GM18907 (cell line): ENCODE data around the gene CATSPER4.

Experiments used
- ATAC-seq: cut with Tn5 transposase; IDR thresholded peaks from one replicate; pipeline ENCODE4 v1.9.1; 2021; ENCODE audit warnings: mild to moderate bottlenecking, moderate library complexity; ENCODE audit not compliant: unreplicated experiment

Gene CATSPER4

DNA sequence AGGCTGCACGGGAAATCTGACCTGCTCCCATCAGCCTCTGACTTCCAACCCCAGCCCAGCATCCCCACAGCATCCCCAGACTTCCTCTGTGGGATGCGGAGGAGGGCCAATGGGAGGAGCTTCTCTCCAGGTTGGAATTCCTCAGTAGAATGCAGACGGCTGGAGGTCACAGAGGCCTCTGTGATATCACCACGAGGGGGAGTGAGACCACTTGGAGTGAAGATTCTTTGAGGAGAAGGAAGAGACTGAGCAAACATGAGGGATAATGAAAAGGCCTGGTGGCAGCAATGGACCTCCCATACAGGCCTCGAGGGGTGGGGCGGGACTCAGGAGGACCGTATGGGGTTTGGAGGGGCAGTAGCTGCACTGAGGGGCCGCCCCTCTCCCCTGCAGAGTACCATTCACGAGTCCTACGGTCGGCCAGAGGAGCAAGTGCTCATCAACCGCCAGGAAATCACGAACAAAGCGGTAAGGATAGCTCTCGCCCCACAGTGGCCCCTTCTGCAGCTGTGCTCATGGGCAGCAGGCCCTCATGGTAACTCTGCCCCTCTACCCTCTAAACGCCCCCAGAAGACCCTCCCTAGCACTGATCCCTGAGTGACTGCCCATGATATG lies at the start of gene CATSPER4:
TSS of gene CATSPER4 (plus strand) at position 230 of the 615 bp plus-strand sequence. CDS start at position 256, 26 bp downstream.
- ATAC-seq: no peak

DNA sequence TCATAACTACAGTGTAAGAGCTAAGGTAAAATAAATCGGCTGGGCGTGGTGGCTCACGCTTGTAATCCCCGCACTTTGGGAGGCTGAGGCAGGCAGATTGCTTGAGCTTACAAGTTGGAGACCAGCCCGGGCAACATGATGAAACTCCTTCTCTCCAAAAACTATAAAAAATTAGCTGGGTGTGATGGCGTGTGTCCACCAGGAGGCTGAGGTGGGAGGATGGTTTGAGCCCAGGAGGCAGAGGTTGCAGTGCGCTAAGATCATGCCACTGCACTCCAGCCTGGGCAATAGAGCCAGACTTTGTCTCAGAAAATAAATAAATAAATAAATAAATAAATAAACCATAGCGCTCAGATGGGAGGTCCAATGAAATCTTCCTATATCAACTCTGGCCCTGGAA lies 48.2 kb upstream of the CATSPER4 start:
- no peak for ATAC-seq

DNA sequence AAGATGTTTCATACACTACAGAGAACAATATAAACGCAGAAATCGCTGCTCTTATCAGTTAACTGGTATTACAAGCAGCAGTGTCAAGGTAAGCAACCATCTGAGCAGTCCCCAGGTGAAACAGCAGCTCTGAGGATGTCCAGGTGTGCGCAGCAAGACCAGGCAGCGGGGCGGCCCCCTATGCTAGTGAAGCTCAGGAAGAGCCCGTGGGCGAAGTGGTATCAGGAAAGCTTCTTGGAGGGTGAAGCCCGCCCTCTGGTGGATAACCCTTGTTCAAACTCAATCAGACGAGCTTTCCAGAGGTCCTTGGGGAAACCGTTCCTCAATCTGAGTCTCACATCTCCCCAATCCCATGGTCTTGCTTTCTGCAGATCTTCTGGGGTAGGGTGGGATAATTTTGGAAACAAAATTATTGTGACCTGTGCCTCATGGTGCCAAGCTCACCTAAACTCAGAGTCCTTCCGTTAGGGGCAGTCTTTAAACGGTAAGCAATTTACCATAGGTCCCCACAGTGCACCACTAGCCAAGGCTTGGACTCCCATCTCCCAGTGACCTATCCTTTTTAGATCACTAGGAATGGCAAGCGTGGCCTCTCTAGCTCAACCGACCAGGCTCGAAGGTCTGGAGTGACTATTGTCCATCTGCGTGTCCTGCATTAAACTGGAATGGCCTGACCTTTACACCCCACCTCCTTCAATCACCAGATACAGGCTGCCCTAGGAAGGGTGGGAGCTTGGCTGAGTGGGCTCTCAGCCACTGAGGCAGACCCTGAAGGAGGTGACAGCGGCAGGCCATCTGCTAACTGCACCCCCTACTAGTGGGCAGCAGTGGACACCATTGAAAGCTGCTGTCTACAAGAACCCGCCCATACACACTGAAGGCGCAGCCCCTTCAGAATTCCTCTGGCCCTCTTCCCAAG lies 45.1 kb upstream of the CATSPER4 start:
- ATAC-seq: no peak

DNA sequence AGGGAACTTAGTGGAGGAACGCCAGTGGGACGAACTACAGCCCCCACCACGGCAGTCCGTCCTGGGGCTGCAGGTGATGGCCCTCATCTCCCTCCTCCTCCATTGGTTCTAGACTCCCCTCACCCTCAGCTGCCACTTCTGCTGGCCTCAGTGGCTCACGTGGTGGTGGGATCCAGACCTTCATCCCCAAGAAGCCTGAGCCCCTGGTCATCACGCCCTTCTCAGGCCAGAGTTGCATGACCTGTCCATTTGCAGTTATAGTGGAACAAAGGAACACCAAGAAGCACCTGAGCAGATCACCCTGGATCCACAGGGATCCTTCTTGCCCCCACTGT lies 44.5 kb upstream of the CATSPER4 start:
- ATAC-seq: no peak

DNA sequence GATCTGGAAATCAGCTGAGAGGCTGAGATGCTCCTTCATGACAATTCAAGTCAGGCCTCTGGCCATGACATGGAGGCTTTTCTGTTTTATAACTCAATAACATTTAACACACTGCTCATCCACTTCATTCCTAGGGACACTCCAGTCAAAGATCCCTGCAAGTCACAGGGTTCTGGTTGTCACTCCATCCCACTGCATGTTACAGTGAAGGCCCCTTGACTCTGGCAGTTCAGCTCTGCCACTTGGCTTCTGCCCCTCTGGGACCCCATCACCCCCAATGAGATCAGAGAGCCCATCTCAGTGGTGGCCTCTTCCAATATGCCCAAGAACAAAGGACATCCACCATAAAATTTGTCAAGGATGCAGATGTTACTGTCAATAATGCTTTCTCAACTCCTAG lies 41.5 kb upstream of the CATSPER4 start:
- no peak for ATAC-seq

DNA sequence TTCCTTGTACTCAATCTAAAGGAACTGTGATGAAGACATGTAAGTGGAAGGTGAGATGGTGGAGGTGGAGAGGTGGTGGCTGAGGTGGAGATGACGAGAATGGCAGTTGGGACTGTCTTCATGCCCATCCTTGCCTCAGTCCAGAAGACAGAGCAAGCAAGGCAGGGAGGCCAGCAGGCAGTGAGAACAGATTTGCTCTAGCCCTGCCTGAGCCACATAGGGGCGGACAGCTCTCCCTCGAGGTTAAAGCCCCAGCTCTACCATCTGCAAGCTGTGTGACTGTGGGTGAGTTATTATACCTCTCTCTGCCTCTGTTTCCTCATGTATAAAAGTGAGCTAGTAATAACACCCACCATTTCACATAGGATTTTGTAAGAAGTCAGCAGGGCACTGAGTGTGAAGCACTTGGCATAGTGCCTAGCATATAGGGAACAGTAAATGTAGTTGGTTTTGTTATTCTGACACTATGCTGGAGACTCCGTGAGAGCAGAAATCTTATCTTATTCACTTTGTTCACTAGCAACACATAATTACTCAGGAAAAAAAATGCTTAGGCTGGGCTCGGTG lies 36.4 kb upstream of the CATSPER4 start:
- no peak for ATAC-seq

DNA sequence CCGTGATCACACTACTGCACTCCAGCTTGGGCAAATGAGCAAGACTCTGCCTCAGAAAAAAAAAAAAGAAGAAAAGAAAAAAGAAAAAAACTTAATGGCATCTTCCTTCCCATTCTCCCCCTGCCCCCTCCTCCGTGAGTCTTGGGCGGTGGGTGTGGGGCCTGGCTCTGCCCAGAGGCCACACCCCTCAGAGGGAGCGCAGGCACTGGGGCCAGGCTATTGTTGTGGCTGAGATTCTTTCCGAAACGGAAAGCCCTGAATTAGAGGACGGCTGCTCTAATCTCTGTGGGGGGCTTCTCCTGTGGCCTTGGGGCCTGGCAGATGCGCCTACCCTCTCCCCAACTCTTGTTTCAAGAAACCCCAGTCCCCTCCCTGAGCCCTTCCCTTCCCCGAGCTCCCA lies 35.7 kb upstream of the CATSPER4 start:
- ATAC-seq: no peak

DNA sequence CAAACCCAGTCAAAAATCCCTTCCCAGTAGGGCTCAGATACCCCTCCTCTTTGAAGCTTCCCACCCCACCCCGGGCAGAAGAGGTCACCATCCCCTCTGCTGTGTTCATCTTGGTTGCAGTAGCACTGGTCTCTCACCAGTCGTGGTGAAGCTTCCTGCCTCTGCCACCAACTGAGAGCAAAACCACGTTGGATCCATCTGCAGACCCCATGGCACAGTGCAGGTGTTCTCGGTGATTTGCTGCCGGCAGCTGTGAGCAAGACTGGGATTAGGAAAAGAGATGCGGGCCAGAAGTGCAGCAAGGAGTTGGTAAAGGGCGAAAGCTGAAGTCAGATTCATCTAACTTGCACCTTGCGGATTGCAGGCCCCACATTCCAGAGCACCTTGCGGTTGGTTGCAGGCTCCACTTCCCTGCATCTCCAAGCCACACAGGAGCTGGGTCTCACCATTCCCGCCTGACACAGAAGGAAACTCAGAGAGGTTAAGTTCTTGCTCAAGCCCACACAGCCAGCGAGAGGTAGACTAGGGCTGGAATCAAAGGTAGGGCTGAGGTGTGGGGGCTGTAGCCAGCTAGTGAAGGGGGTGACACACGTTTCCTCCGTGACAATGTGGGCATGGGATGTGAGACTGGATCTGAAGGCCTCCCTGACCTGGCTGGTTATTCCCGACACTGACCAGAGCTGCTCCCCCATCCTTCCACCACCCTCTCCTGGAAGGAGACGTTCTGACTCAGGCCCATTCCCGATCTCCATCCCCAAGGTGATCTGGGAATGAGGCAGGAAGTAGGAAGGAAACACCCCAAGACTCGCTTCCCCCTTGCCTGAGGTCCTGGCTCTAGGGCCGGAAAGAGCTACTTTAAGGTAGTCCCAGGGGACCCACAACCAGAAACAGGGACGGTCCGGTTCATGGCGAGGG lies 34.8 kb upstream of the CATSPER4 start:
- no peak for ATAC-seq

DNA sequence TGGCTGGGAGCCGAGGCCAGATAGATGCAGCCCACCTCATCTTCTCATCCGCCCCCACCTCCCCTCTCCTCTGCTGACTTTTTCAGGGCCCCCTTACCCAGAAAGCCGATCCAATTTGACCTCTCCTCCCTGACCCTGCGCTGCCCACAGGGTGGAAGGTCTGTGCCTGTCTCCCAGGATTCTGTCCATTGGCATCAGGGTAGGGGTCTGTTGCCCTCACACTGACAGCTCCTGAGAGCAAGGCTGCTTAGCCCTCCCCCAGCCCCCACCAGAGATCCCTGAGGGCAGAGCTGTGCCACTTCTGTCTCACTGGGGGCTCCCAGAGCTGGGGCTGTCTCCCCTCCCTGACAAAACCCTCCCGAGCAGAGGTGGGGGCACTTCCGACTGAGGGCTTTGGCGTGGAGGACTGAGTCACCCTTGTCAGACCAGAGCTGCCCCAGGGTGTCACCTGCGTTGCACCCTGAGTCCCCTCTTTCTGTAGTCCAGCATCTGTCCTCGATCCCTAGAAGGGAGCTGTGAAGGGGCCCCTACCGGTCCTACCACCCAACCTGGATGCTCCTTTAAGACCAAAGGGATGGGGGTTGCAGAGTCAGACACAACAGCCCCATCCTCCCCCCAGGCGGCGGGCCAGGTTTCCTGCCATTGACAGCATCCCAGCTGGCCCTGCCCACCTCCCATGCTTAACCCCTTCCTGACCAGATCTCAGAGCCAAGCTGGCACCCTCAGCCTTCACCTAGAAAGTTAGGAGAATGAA lies 33.9 kb upstream of the CATSPER4 start:
- no peak for ATAC-seq

DNA sequence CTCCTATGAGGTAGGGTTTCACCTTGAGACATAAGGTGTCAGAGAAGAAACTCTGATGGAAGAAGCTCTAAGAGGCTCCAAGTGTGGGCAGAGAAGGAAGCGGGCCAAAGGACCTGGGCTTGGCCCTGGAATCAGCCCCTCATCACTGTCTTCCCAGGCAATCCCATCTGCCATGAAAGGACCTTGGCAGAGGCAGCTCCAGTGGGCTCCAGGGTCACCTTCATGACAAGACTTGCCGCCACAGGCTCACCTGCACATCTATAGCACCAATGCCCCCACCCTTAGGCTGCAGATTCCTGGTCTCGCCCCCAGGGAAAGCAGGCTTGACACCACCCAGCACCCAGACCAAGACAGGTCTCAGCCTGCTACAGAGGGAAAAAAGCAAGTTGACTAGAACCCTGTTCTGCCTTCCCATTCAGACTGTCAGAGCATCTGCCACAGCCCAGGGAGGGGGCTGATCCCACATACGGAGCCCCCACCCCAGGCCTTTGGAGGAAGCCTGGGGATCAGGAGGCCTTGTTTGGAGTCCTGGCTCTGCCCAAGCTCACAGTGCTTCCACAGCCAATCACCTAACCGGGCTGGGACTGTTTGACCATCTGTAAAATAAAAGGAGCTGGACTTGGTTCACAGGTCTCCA lies 32.0 kb upstream of the CATSPER4 start:
- ATAC-seq: no peak

DNA sequence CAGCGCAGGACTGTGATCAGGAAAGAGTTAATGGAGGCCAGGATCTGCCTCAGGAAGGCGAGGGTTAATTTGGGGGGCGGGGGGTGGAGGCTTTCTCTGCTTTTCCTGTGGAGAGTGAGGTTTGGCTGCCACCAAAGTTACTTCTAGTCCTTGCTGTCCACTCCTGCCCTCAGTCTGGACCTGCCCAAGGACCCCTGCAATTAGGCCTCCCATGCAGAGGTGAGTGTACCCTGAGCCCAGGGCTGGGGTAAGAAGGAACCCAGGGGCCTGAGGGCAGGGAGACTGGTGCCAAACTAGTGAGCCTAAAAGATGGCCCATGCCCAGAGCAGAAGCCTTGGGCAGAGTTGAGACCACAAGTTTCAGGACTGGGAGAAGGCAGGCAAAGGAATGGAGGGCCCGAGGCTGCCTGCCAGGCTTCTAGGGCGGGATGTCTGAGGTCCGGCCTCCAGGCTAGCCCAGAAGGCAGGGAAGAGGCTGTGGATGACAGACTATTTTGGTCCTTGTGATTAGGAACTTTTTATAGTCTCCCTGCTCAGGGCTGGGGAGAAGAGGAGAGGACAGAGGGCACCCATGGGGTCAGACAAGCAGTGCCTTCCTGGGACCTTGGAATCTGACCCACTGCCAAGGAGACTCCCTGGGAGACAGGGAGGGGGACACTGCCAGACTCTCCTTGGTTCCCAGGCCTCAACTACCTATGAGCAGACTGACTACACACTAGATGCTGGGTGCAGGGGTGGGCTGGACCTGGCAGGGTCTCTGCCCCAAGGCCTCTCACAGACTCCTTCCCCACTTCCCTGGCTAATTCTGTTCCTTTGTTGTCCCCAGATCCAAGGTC lies 31.3 kb upstream of the CATSPER4 start, which contains the start of gene FAM110D:
TSS of gene FAM110D (plus strand) at position 172 of the 835 bp plus-strand sequence. CDS start 2,213 bp downstream, outside the sequence.
- ATAC-seq: no peak

DNA sequence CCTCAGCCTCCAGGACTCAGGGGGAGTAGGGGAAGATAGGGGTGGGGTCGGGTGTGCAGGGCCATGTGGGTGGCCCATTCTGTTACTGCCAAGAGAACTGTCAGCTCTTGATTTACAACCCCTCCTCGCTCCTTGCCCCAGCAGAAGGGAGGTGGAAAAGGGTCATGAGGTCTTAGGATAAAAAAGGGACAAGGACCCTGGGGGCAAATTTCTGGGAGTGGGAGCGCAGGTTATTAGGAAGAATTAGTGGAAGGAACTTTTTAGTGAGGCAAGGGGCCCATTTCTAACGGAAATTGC lies 30.7 kb upstream of the CATSPER4 start:
- ATAC-seq: no peak

DNA sequence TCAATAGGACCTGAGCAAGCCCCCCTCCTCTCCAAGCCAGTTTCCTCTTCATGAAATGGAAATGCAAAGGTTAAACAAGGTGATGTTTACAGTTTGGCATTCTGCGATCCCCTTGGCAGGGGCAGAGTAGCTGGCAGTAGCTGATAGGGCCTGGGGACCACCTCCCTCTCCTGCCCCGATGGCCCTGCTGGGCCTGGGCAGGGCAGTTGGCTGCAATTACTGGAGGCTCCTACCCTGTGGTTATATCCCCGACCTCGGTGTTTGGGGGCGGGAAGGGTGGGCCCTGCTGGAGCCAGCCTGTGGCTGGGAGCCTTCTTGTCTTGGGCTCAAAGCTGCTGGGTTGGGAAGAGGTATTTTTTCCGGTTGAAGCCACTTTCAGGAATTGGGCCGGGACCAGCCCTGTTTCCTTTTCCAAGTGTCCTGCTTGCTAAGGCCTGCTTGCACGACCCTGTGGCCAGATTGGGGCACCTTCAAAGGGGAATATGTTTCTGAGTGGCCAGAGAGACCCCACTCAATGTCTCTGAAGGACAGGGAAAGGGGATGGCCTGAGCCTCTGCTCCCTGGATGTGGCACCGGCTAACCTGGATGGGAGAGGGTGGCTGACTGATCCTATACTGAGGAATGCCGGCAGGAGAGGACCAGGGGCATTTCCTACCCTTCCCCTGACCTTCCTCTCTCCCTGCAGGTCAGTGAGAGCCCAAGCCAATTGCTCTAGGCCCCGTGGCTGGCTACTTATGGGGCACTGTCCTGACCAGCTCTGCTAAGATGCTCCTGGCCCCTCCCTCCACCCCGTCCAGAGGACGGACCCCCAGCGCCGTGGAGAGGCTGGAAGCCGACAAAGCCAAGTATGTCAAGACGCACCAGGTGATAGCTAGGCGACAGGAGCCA lies 29.6 kb upstream of the CATSPER4 start:
- ATAC-seq: no peak

DNA sequence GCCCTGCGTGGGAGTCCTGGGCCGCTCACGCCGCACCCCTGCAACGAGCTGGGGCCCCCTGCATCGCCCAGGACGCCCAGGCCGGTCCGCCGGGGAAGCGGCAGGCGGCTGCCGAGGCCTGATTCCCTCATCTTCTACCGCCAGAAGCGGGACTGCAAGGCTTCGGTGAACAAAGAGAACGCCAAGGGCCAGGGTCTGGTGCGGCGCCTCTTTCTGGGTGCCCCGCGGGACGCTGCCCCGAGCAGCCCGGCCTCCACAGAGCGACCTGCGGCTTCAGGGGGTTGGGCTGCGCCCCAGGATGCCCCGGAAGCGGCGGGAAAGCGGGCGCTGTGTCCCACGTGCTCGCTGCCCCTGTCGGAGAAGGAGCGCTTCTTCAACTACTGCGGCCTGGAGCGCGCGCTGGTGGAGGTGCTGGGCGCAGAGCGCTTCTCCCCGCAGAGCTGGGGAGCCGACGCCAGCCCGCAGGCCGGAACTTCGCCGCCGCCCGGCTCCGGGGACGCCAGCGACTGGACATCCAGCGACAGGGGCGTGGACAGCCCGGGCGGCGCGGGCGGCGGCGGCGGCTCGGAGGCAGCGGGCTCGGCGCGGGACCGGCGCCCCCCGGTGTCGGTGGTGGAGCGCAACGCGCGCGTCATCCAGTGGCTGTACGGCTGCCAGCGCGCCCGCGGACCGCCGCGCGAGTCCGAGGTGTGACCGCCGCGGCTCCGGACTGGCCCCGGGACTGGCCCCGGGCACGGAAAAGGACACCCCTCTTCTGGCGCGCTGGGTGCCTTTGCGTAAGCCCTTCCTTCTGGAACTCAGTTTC lies 28.8 kb upstream of the CATSPER4 start:
- no peak for ATAC-seq

DNA sequence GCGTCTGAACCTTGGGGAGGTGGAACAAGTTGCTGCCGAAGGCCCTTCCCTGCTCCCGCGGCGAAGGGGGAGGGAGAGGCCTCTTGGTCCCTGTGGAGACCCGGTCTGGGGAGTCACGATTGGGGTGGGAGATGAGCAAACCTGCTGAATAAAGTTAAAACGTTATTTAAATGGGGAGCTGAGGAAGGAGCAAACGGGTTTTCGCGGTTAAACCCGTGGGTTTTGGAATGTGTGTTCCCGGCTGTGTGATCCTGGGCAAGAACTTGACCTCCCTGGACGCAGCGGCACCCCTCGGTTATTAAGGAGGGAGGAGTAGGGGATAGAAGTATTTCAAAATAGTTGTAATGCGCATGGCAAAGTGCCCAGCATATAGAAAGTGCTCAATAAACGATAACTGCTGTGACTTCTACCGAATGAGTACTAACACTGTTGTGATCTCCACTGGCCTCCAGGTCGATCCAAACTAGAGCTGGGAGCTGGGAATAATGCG lies 28.1 kb upstream of the CATSPER4 start:
- ATAC-seq: no peak

DNA sequence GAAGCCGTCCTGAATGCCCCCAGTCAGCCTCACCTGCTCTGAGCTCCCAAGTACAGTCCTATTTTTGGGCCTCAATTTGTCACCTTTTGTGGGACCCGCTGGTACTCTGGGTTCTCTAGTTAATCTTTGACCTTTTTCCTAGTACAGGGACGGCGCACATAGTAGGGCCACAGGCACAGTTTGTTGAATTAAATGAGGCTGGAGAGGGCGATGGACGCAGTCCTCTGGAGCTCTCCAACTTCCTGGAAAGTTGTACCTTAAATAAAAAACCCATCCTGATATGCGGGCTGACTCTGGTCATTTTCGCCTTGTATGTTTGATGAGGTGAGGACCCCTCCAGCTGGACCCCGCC lies 26.7 kb upstream of the CATSPER4 start:
- ATAC-seq: no peak
